Mucosa of rectum (tissue), 2 donors: ENCODE data around the gene CMTM2.

ENCODE experiments used
- H3K27ac ChIP-seq, 2 donors: one replicate each; pipeline ENCODE4 v1.7.0; 2013; ENCODE audit warnings: inconsistent platforms in 2 of 2, low read depth in 2 of 2, low read length in 2 of 2
- H3K27me3 ChIP-seq, 2 donors: one replicate each; pipeline ENCODE4 v1.7.0; 2013; ENCODE audit warnings: low read length in 2 of 2; ENCODE audit not compliant: control insufficient read depth in 2 of 2, insufficient read depth in 2 of 2
- H3K36me3 ChIP-seq, 2 donors: one replicate each; pipeline ENCODE4 v1.7.0; 2013; ENCODE audit warnings: low read length in 2 of 2; ENCODE audit not compliant: control insufficient read depth in 2 of 2, insufficient read depth in 2 of 2
- H3K4me1 ChIP-seq, 2 donors: one replicate each; pipeline ENCODE4 v1.7.0; 2013; ENCODE audit warnings: low read length in 2 of 2, mild to moderate bottlenecking in 1 of 2; ENCODE audit not compliant: control insufficient read depth in 2 of 2, insufficient read depth in 2 of 2
- H3K4me3 ChIP-seq, 2 donors: one replicate each; pipeline ENCODE4 v1.7.0; 2013; ENCODE audit warnings: low read length in 2 of 2
- H3K9ac ChIP-seq, 2 donors: one replicate each; pipeline ENCODE4 v1.7.0; 2013; ENCODE audit warnings: low read length in 2 of 2, low read depth in 1 of 2, mild to moderate bottlenecking in 1 of 2
- H3K9me3 ChIP-seq, 2 donors: one replicate each; pipeline ENCODE4 v1.7.0; 2013; ENCODE audit warnings: low read length in 2 of 2; ENCODE audit not compliant: control insufficient read depth in 2 of 2
- donor health status: healthy.
- donor health status: Normal muscosa, but diverticular disease.

The CMTM2 gene

DNA sequence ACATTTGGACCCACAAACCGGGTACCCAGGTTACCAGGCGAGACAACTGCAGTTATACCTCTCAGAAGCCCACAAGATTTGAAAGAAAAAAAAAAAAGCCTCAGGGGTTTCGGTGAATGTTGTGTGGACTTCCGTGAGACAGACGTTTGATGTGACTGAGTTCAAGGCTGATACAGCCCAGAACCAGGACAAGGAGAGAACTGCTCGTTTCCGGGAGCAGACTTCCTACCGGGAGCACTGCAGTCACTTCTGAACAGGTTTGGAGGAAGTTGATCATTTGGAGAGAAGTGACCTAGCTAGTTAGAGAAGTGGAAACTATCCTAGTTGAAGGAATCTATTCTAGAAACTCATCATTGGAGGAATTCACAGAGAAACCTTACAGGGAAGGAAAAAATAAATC is 26.0 kb upstream of the CMTM2 start:
- peaks cover 25 to 30% of the 10 kb centered on the region in 2 donors for H3K4me1 ChIP-seq
- peak overlapping the region; percentile 85 to 93 for H3K9ac ChIP-seq
- no peaks in the 10 kb centered on the region for H3K27me3 ChIP-seq
- H3K9me3 ChIP-seq: no peaks in the 10 kb centered on the region
- peak overlapping the region; percentile 88 to 95 for H3K27ac ChIP-seq
- no peaks in the 10 kb centered on the region for H3K36me3 ChIP-seq
- H3K4me3 ChIP-seq: peak overlapping the region; percentile 75 to 93

DNA sequence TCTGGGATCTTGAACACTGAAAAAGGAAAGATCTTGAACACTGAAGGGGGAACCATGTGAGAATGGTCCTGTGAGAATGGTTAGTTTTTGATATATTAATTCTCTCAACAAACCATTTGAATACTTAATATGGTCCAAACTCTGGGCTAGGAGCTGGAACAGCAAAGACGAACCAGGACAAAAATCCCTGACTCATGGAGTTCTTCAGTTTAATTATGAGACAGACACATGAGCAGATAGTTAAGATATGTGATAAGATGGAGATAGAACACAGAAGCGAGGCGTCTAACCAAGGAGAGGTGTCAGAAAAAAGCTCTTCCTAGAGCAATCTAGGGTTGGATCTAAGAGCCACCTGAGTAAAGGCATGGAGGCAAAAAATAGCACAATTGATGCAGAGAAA is 25.2 kb upstream of the CMTM2 start:
- H3K27me3 ChIP-seq: no peaks in the 10 kb centered on the region
- H3K4me3 ChIP-seq: peak overlapping the region; percentile 75 to 93
- peaks cover 22 to 24% of the 10 kb centered on the region in 2 donors for H3K4me1 ChIP-seq
- no peaks in the 10 kb centered on the region for H3K9me3 ChIP-seq
- no peak overlapping the region for H3K9ac ChIP-seq
- peak overlapping the region in 1 of 2 donors; percentile 88 for H3K27ac ChIP-seq
- H3K36me3 ChIP-seq: peaks cover 5% of the 10 kb centered on the region in 2 donors

DNA sequence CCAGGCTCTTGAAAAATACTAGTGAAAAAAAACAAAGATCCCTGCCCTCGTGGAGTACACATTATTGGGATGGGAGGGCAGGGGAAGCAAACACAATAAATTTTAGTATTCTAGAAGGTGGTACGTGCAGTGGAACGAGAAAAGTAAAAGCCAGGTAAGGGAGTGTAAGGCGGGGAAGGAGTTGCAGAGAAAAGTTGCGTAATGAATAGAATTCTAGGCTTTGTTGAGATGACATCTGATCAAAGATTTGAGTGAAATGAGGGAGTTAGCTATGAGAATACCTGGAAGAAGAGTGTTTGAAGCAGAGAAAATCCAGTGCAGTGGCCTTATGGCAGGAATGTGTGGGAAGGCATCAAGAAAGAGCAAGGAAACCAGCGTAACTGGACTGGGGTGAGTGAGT is 24.8 kb upstream of the CMTM2 start:
- Histone ChIP-seq H3K27ac (no peak overlapping the region), H3K36me3 (peaks cover 9% of the 10 kb centered on the region in 2 donors), H3K9ac (peak overlapping the region in 1 of 2 donors; percentile 17), H3K9me3 (no peaks in the 10 kb centered on the region), H3K27me3 (no peaks in the 10 kb centered on the region), H3K4me1 (peaks cover 19 to 21% of the 10 kb centered on the region in 2 donors), H3K4me3 (peak overlapping the region in 1 of 2 donors; percentile 93)

DNA sequence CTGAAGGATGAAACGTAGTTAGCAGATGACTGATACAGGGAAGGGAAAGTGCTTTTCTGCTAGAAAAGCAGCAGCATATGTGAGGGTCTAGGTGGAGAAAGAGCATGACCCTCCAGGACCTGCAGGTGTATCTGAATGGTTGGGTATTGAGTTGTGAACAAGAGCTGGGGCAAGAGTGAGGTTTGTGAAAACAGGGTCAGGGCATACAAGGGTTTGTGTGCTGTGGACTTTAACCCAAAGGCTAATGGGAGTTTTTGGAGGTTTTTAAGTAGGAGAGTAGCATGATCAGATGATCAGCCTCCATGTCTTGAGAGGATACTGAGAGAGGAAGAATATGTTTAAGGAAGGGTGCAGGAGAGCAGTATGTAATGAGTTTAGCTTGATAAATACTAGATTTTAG is 19.2 kb upstream of the CMTM2 start:
- Histone ChIP-seq H3K27me3 (no peaks in the 10 kb centered on the region), H3K9ac (no peak overlapping the region)

DNA sequence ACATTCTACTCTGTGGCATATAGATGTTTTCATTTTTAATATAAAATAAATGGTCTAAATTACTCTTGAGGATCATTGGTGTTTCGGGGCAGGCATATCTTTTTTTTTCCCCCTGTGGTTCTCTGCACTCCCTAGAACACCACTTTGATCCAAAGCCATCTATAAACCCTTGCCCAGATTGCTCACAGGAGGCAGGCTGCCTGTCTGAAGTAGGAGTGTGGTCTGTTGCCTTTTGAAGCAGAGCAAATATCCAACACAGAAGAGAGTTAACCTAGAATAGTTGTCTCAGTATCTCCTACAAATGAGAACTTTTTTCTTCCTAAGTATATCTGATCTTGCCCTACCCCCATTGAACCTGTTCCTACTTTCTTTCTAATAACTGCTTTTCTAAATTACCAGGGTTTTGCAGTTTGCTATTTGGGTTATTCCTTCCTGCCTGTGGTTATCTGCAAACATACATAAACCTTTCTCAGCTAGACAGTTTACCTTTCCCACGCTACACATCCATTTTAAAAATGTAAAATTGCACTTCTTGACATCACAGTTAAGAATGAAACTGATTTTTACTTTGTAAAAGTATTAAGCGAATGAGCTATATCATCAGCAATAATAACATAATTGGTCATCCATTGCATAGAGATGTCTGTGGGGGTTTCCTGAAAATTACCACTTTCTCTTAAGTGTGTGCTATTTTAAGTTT is 17.7 kb upstream of the CMTM2 start:
- Histone ChIP-seq H3K36me3 (peaks cover 26 to 38% of the 10 kb centered on the region in 2 donors), H3K9me3 (no peaks in the 10 kb centered on the region), H3K4me1 (peaks cover 2 to 3% of the 10 kb centered on the region in 2 donors), H3K27me3 (no peaks in the 10 kb centered on the region), H3K4me3 (no peak overlapping the region), H3K9ac (peak overlapping the region in 1 of 2 donors; percentile 9), H3K27ac (no peak overlapping the region)

More for the DNA sequence above, 19.2 kb upstream of the CMTM2 start:
- Histone ChIP-seq H3K36me3 (peaks cover 22 to 36% of the 10 kb centered on the region in 2 donors), H3K4me1 (peaks cover 2 to 3% of the 10 kb centered on the region in 2 donors), H3K9me3 (no peaks in the 10 kb centered on the region), H3K4me3 (no peak overlapping the region), H3K27ac (no peak overlapping the region)

DNA sequence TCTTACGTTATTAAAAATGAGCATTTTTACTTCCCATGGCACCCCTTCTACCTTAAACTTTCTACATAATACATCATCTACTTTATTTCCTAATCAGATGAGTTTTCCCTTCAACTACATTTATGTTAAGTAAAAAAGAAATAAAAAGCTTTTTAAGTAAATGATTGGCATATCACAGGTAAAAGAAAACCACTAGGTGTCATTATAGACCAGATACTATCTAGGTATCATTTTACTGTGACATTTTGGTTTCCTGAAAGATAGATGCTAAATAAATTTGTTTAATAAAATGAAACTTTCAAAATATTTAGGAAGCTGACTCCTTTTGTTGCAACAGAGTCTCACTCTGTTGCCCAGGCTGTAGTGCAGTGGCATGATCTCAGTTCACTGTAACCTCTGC is 16.9 kb upstream of the CMTM2 start:
- Histone ChIP-seq H3K36me3 (peaks cover 29 to 41% of the 10 kb centered on the region in 2 donors), H3K9me3 (no peaks in the 10 kb centered on the region), H3K9ac (no peak overlapping the region), H3K4me3 (no peak overlapping the region), H3K4me1 (peaks cover 2 to 3% of the 10 kb centered on the region in 2 donors), H3K27ac (no peak overlapping the region), H3K27me3 (no peaks in the 10 kb centered on the region)

DNA sequence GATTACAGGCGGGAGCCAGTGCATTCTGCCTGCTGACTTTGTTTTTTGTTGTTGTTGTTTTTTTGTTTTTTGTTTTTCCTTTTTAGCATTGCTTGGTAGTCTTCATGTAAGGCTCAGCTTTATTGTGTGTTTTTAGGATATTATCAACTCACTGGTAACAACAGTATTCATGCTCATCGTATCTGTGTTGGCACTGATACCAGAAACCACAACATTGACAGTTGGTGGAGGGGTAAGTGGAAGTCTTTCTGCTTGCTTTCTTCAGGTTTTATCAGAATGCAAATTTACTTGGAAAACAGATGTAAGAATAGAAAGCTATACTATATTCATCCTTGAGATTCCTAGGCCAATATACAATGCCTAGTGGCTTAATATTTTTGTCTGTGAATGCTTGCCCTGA is 16.3 kb upstream of the CMTM2 start:
- Histone ChIP-seq H3K4me3 (no peak overlapping the region), H3K9ac (no peak overlapping the region), H3K36me3 (peaks cover 29 to 41% of the 10 kb centered on the region in 2 donors), H3K27ac (no peak overlapping the region), H3K27me3 (no peaks in the 10 kb centered on the region), H3K4me1 (peaks cover 2 to 3% of the 10 kb centered on the region in 2 donors), H3K9me3 (no peaks in the 10 kb centered on the region)

DNA sequence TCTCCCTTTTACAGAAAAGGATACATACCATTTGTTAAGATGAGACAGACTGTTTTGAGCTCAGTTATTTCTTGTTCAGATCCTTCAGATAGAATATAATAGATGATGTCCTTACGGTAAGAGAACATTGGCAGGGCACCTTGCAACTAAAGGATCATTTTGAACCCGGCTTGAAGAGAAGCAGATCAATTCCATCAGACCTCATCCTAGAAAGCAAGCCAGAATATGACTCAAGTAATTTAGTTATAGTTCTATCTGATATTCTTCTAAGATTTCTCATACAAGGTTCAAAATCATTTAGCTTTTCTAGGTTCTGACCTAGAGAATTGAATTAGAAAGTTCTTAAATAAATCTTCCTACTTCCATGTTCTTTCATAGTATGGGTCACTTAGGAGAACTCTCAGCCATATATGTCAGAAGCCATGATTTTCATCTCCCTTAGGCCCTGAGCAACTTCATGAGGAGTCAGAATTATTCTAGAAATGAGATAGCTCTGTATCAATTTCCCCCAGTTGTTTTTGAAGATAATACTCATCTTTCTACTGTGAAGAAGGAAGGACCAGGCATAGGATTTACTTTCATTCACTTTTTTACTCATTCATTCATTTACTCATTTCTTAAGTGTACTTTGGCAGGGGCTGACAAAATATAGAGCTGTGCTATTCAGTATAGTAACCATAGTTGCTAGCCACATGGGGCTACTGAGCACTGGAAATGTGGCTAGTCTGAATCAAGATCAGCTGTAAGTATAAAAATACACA is 15.5 kb upstream of the CMTM2 start:
- no peak overlapping the region for H3K4me3 ChIP-seq

DNA sequence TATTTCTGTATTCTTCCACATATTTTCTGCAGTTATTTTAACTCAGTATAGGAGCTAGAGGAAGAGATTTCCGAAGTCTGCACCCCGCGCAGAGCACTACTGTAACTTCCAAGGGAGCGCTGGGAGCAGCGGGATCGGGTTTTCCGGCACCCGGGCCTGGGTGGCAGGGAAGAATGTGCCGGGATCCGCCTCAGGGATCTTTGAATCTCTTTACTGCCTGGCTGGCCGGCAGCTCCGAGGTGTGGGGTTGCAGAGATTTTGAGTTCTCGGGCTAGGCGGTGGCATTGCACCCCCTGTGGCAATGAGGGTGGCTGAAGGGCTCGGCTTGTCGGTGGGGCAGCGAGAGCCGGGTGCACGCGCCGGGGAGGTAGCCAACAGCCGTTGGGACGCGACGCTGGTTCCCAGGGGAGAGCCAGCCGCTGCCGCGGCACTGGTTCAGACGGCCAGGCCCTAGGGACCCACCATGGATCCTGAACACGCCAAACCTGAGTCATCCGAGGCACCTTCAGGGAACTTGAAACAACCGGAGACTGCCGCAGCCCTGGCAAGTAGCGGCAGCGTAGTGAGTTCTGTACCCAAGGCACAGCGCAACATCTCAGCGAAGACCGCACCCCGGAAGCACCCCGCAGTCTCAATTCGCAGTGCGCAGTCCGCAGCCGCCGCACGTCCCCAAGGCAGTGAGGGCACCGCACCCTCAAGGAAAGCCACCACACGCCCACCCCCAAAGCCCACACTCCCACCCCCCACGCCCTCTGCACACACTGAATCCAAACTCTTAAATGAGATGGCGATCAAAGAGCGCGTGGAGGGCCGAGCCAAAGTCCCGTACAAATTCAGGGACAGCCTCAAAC is 13.0 kb upstream of the CMTM2 start, which contains the start of gene CMTM1:
Gene CMTM1, plus strand, starts transcription at position 389 of the 851 bp plus-strand sequence. Its CDS starts 75 bp downstream, at position 464.
- Histone ChIP-seq H3K4me3 (no peak within 1 kb of the TSS), H3K4me1 (peaks cover 3 to 5% of the 10 kb centered on the region in 2 donors), H3K27ac (no peak within 1 kb of the TSS), H3K9me3 (no peaks in the 10 kb centered on the region), H3K27me3 (no peaks in the 10 kb centered on the region), H3K9ac (no peak within 1 kb of the TSS), H3K36me3 (peaks cover 13 to 19% of the 10 kb centered on the region in 2 donors)

More for the DNA sequence above, 15.5 kb upstream of the CMTM2 start:
- Histone ChIP-seq H3K4me1 (peaks cover 2 to 3% of the 10 kb centered on the region in 2 donors), H3K9me3 (no peaks in the 10 kb centered on the region), H3K27me3 (no peaks in the 10 kb centered on the region), H3K9ac (no peak overlapping the region), H3K36me3 (peaks cover 27 to 39% of the 10 kb centered on the region in 2 donors), H3K27ac (no peak overlapping the region)
